Measurements from ENCODE around the gene ZFAND3.

ZFAND3 gene

DNA sequence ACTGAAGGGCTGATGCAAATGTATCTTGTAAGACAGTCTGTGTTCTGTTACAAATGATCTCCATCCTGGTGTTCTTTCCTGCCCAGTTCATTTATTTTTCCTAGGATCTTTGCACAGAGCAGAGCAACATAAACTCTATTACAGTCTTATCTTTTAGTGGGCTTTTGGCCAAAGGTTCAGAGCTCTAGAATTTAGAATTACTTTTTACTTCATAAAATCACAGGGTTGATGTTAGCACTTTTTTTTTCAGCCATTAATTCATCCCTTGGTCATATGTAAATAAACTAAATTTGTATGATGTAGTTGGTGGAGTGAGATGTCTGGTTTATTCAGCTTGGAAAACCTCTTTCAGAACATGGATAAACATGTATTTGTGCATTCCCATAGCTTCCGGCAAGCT is 181.9 kb downstream of the ZFAND3 start:
- Histone ChIP-seq H3K27ac (ENCODE audit: low read depth, low read length) (no peak overlapping the region), H3K36me3 (ENCODE audit: insufficient read depth, low read length) (no peaks in the 10 kb centered on the region), H3K4me1 (ENCODE audit: control insufficient read depth, insufficient read depth, low read length, unreplicated experiment) (no peaks in the 10 kb centered on the region), H3K79me2 (ENCODE audit: control insufficient read depth, insufficient read depth, low read length, unreplicated experiment) (peaks cover 57% of the 10 kb centered on the region), H3K4me3 (ENCODE audit: low read depth, low read length) (no peak overlapping the region), H2AFZ (ENCODE audit: low read length, unreplicated experiment) (no peak overlapping the region), H3K27me3 (ENCODE audit: insufficient read depth, low read length) (no peaks in the 10 kb centered on the region)

- Histone ChIP-seq H3K27ac (ENCODE audit: low read depth, low read length) (no peak overlapping the region), H2AFZ (ENCODE audit: low read length, unreplicated experiment) (no peak overlapping the region), H3K4me1 (ENCODE audit: control insufficient read depth, insufficient read depth, low read length, unreplicated experiment) (no peaks in the 10 kb centered on the region), H3K36me3 (ENCODE audit: insufficient read depth, low read length) (no peaks in the 10 kb centered on the region), H3K79me2 (ENCODE audit: control insufficient read depth, insufficient read depth, low read length, unreplicated experiment) (peaks cover 47% of the 10 kb centered on the region), H3K4me3 (ENCODE audit: low read depth, low read length) (no peak overlapping the region), H3K27me3 (ENCODE audit: insufficient read depth, low read length) (no peaks in the 10 kb centered on the region)
These were observed 185.4 kb downstream of the ZFAND3 start for GRCh38 chr6:38004908-38005307.

- Histone ChIP-seq H3K36me3 (ENCODE audit: insufficient read depth, low read length) (no peaks in the 10 kb centered on the region), H3K4me1 (ENCODE audit: control insufficient read depth, insufficient read depth, low read length, unreplicated experiment) (no peaks in the 10 kb centered on the region), H3K79me2 (ENCODE audit: control insufficient read depth, insufficient read depth, low read length, unreplicated experiment) (peaks cover 54% of the 10 kb centered on the region)
These were observed 192.4 kb downstream of the ZFAND3 start for GRCh38 chr6:38011937-38012336.

GRCh38 chr6:38012573-38012972 is 193.0 kb downstream of the ZFAND3 start:
- Histone ChIP-seq H3K27ac (ENCODE audit: low read depth, low read length) (no peak overlapping the region), H3K79me2 (ENCODE audit: control insufficient read depth, insufficient read depth, low read length, unreplicated experiment) (peaks cover 59% of the 10 kb centered on the region), H2AFZ (ENCODE audit: low read length, unreplicated experiment) (no peak overlapping the region)

More at GRCh38 chr6:38011937-38012336, 192.4 kb downstream of the ZFAND3 start:
- Histone ChIP-seq H3K27ac (ENCODE audit: low read depth, low read length) (no peak overlapping the region), H2AFZ (ENCODE audit: low read length, unreplicated experiment) (no peak overlapping the region), H3K4me3 (ENCODE audit: low read depth, low read length) (no peak overlapping the region), H3K27me3 (ENCODE audit: insufficient read depth, low read length) (no peaks in the 10 kb centered on the region)

DNA sequence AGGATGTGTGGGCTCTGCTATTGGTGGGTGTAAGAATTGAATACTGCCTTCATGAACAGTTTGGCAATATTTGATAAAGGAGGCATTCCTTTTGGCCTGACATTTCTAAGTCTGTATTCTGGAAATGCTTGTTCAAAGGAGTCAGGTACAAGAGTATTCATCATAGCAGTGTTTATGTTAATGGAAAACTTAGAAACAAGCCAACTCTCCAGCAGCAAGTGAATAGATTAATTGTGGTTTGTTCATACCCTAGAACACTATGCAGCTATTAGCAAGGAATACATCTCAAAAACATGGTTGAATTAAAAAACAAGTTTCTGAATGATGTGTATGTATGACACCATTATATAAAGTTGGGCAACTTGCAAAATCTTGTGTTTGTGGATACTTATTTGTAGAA is 195.8 kb downstream of the ZFAND3 start:
- Histone ChIP-seq H2AFZ (ENCODE audit: low read length, unreplicated experiment) (no peak overlapping the region), H3K27me3 (ENCODE audit: insufficient read depth, low read length) (no peaks in the 10 kb centered on the region), H3K4me1 (ENCODE audit: control insufficient read depth, insufficient read depth, low read length, unreplicated experiment) (no peaks in the 10 kb centered on the region), H3K79me2 (ENCODE audit: control insufficient read depth, insufficient read depth, low read length, unreplicated experiment) (peaks cover 49% of the 10 kb centered on the region), H3K36me3 (ENCODE audit: insufficient read depth, low read length) (no peaks in the 10 kb centered on the region), H3K27ac (ENCODE audit: low read depth, low read length) (no peak overlapping the region), H3K4me3 (ENCODE audit: low read depth, low read length) (no peak overlapping the region)

More at GRCh38 chr6:38012573-38012972, 193.0 kb downstream of the ZFAND3 start:
- H3K4me3 ChIP-seq (ENCODE audit: low read depth, low read length), result no peak overlapping the region
- no peaks in the 10 kb centered on the region for H3K27me3 ChIP-seq (ENCODE audit: insufficient read depth, low read length)
- no peaks in the 10 kb centered on the region for H3K4me1 ChIP-seq (ENCODE audit: control insufficient read depth, insufficient read depth, low read length, unreplicated experiment)
- H3K36me3 ChIP-seq (ENCODE audit: insufficient read depth, low read length), result no peaks in the 10 kb centered on the region

- H3K4me3 ChIP-seq (ENCODE audit: low read depth, low read length), result no peak overlapping the region
- no peaks in the 10 kb centered on the region for H3K27me3 ChIP-seq (ENCODE audit: insufficient read depth, low read length)
- no peaks in the 10 kb centered on the region for H3K36me3 ChIP-seq (ENCODE audit: insufficient read depth, low read length)
- H3K27ac ChIP-seq (ENCODE audit: low read depth, low read length), result no peak overlapping the region
- H3K79me2 ChIP-seq (ENCODE audit: control insufficient read depth, insufficient read depth, low read length, unreplicated experiment), result peaks cover 49% of the 10 kb centered on the region
- no peak overlapping the region for H2AFZ ChIP-seq (ENCODE audit: low read length, unreplicated experiment)
- no peaks in the 10 kb centered on the region for H3K4me1 ChIP-seq (ENCODE audit: control insufficient read depth, insufficient read depth, low read length, unreplicated experiment)
These were observed 197.3 kb downstream of the ZFAND3 start for GRCh38 chr6:38016824-38017223.

- H3K27ac ChIP-seq (ENCODE audit: low read depth, low read length), result no peak overlapping the region
- H3K4me1 ChIP-seq (ENCODE audit: control insufficient read depth, insufficient read depth, low read length, unreplicated experiment), result no peaks in the 10 kb centered on the region
- H3K4me3 ChIP-seq (ENCODE audit: low read depth, low read length), result no peak overlapping the region
- no peaks in the 10 kb centered on the region for H3K36me3 ChIP-seq (ENCODE audit: insufficient read depth, low read length)
- H3K27me3 ChIP-seq (ENCODE audit: insufficient read depth, low read length), result no peaks in the 10 kb centered on the region
- H2AFZ ChIP-seq (ENCODE audit: low read length, unreplicated experiment), result no peak overlapping the region
- peaks cover 52% of the 10 kb centered on the region for H3K79me2 ChIP-seq (ENCODE audit: control insufficient read depth, insufficient read depth, low read length, unreplicated experiment)
These were observed 199.2 kb downstream of the ZFAND3 start for GRCh38 chr6:38018755-38019165.

- Histone ChIP-seq H3K27me3 (ENCODE audit: insufficient read depth, low read length) (no peaks in the 10 kb centered on the region), H3K4me3 (ENCODE audit: low read depth, low read length) (no peak overlapping the region), H3K4me1 (ENCODE audit: control insufficient read depth, insufficient read depth, low read length, unreplicated experiment) (peaks cover 11% of the 10 kb centered on the region), H3K79me2 (ENCODE audit: control insufficient read depth, insufficient read depth, low read length, unreplicated experiment) (peaks cover 47% of the 10 kb centered on the region), H2AFZ (ENCODE audit: low read length, unreplicated experiment) (no peak overlapping the region), H3K27ac (ENCODE audit: low read depth, low read length) (no peak overlapping the region), H3K36me3 (ENCODE audit: insufficient read depth, low read length) (no peaks in the 10 kb centered on the region)
These were observed 201.1 kb downstream of the ZFAND3 start for GRCh38 chr6:38020593-38020992.

GRCh38 chr6:38021029-38021428 is 201.5 kb downstream of the ZFAND3 start:
- Histone ChIP-seq H3K27ac (ENCODE audit: low read depth, low read length) (no peak overlapping the region), H3K4me1 (ENCODE audit: control insufficient read depth, insufficient read depth, low read length, unreplicated experiment) (peaks cover 12% of the 10 kb centered on the region), H3K27me3 (ENCODE audit: insufficient read depth, low read length) (no peaks in the 10 kb centered on the region), H3K4me3 (ENCODE audit: low read depth, low read length) (no peak overlapping the region), H3K79me2 (ENCODE audit: control insufficient read depth, insufficient read depth, low read length, unreplicated experiment) (peaks cover 43% of the 10 kb centered on the region), H2AFZ (ENCODE audit: low read length, unreplicated experiment) (no peak overlapping the region), H3K36me3 (ENCODE audit: insufficient read depth, low read length) (no peaks in the 10 kb centered on the region)

DNA sequence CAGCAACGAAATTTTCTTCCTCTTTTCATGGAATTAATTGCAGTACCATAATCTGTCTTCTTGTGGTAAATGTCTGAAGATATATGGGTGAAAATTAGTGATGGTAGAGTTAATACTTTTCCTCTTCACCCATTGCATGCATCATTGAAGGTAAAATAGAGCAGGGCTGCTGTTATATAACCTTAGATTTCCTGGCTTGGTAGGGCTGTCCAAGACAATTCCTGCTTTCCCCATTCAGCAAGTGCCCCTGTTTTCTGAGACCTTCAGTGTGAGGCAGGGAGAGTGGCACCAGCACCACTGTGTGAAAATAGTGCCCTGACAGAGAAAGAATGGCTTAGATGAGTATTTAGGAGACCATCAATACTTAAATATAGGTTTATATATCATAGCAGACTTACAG is 202.0 kb downstream of the ZFAND3 start:
- no peak overlapping the region for H2AFZ ChIP-seq (ENCODE audit: low read length, unreplicated experiment)
- H3K4me1 ChIP-seq (ENCODE audit: control insufficient read depth, insufficient read depth, low read length, unreplicated experiment), result peaks cover 12% of the 10 kb centered on the region
- no peaks in the 10 kb centered on the region for H3K36me3 ChIP-seq (ENCODE audit: insufficient read depth, low read length)
- no peaks in the 10 kb centered on the region for H3K27me3 ChIP-seq (ENCODE audit: insufficient read depth, low read length)
- H3K27ac ChIP-seq (ENCODE audit: low read depth, low read length), result no peak overlapping the region
- no peak overlapping the region for H3K4me3 ChIP-seq (ENCODE audit: low read depth, low read length)
- H3K79me2 ChIP-seq (ENCODE audit: control insufficient read depth, insufficient read depth, low read length, unreplicated experiment), result peaks cover 41% of the 10 kb centered on the region

GRCh38 chr6:38022688-38023087 is 203.2 kb downstream of the ZFAND3 start:
- Histone ChIP-seq H3K4me3 (ENCODE audit: low read depth, low read length) (no peak overlapping the region), H3K4me1 (ENCODE audit: control insufficient read depth, insufficient read depth, low read length, unreplicated experiment) (peaks cover 14% of the 10 kb centered on the region), H3K27me3 (ENCODE audit: insufficient read depth, low read length) (no peaks in the 10 kb centered on the region), H3K79me2 (ENCODE audit: control insufficient read depth, insufficient read depth, low read length, unreplicated experiment) (peaks cover 47% of the 10 kb centered on the region), H2AFZ (ENCODE audit: low read length, unreplicated experiment) (no peak overlapping the region), H3K27ac (ENCODE audit: low read depth, low read length) (no peak overlapping the region), H3K36me3 (ENCODE audit: insufficient read depth, low read length) (no peaks in the 10 kb centered on the region)
